NCI-H2196 (cell line): Measurements from ENCODE around the gene LLGL2.
"Not testable (repeated sequence)": the region's sequence is repeated elsewhere in the genome, so short reads cannot be mapped to it uniquely, and the experiment has no call there.

ENCODE experiments used
- DNase-seq: peaks from one replicate; lab custom pipeline; 2025; ENCODE audit not compliant: unreplicated experiment; lab: John Stamatoyannopoulos, UW

LLGL2 gene

DNA sequence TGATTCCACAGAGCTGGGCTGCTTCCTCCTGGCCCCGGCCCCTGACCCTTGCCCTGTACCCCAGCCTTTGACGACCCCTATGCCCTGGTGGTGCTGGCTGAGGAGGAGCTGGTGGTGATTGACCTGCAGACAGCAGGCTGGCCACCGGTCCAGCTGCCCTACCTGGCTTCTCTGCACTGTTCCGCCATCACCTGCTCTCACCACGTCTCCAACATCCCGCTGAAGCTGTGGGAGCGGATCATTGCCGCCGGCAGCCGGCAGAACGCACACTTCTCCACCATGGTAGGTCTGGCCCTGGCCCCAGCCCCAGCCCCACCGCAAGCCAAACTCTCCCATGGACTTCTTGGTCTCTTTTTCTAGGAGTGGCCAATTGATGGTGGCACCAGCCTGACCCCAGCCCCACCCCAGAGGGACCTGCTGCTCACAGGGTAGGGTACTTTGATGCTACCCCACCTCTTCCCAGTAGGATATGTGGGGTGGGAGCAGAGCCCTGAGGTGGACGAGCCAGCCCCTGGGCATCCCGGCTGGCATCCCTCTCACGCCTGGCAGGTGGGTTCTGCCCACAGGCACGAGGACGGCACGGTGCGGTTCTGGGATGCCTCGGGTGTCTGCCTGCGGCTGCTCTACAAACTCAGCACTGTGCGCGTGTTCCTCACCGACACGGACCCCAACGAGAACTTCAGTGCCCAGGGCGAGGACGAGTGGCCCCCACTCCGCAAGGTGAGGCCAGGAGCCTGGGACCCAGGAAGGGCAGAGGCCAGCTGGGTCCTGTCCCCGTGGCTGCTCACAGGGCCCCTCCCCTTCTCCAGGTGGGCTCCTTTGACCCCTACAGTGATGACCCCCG is 43.1 kb downstream of the LLGL2 start:
- DNase-seq = no peak

DNA sequence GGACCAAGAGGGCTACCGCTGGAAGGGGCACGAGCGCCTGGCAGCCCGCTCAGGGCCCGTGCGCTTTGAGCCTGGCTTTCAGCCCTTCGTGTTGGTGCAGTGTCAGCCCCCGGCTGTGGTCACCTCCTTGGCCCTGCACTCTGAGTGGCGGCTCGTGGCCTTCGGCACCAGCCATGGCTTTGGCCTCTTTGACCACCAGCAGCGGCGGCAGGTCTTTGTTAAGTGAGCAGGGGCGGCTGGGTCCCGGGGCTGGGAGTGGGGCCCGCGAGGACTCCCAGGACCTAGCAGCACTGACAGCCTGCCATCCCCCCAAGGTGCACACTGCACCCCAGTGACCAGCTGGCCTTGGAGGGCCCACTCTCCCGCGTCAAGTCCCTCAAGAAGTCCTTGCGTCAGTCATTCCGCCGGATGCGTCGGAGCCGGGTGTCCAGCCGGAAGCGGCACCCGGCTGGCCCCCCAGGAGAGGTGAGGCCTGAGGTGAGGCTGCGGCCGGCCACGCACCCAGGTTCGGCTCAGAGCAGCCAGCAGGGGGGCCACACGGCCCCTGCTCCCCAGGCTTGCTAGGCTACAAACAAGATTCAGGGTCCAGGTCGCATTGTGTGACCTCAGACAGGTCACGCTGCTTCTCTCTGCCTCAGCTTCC is 44.7 kb downstream of the LLGL2 start:
- DNase-seq = no peak

DNA sequence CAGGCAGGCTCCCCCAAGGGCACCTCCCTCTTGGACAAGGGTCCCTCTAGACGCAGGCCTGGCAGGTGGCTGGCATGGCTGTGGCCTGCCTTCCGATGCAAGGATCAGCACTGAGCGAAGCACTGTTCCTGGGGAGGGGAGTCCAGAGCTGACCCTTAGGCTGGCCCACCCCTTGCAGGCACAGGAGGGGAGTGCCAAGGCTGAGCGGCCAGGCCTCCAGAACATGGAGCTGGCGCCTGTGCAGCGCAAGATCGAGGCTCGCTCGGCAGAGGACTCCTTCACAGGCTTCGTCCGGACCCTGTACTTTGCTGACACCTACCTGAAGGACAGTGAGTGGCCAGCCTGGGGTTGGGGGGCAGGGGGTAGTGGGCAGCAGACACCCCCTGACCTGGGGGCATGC is 45.3 kb downstream of the LLGL2 start:
- DNase-seq = no peak

DNA sequence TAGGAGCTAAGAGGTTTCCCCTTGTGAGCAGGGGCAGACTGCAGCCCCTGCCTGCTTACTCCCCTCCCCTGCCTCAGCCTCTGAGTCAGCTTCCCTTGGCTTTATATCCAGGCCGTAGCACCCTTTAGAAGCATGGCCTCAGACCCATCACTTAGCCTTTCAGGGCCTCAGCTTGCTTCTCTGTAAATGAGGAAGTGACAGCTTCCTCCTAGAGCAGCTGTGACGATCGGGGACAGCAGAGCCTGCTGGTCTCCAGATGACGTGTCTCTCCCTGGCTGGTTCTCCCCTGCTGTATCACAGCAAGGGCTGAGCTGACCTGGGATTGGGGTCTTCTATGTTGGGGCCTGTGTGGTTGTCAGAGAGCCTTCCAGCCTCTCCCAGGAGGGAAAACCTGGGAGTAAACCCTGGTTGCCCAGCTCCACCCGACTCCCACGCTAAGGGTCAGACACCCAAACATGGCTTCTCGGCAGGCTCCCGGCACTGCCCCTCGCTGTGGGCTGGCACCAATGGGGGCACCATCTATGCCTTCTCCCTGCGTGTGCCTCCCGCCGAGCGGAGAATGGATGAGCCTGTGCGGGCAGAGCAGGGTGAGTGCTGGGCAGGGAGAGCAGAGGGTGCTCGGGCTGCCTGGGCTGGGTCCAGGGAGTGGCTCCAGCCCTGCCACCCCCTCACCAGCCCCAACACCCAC is 45.8 kb downstream of the LLGL2 start:
- DNase-seq = no peak

DNA sequence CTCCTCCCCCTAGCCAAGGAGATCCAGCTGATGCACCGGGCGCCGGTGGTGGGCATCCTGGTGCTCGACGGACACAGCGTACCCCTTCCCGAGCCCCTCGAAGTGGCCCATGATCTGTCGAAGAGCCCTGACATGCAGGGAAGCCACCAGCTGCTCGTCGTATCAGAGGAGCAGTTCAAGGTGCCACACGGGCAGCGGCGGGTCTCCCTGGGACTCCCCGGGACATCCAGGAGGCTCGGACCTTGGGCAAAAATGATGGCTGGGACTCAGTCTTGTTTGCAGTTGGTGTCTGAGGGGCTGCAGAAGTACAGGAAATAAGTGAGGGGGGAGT is 46.4 kb downstream of the LLGL2 start:
- no peak for DNase-seq

DNA sequence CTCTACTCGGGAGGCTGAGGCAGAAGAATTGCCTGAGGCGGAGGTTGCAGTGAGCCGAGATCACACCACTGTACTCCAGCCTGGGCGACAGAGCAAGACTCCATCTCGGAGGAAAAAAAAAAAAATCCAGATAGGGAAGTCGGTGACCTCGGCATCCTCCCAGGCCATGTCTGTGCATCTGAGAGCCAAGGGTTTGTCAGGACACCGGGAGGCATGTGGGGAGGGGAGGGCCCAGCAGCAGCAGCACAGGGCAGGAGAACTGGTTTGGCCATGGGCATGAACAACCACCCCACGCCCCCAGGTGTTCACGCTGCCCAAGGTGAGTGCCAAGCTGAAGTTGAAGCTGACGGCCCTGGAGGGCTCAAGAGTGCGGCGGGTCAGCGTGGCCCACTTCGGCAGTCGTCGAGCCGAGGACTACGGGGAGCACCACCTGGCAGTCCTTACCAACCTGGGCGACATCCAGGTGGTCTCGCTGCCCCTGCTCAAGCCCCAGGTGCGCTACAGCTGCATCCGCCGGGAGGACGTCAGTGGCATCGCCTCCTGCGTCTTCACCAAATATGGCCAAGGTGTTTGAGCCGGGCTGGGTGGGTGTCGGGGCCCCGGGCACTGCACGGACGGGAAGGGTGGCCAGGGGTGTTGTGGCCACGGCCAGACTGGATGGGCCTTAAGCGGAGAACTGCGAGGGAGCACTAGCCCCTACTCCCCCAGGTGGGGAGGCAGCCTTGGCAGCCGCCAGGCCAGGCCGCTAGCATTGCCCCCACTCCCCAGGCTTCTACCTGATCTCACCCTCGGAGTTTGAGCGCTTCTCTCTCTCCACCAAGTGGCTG is 47.4 kb downstream of the LLGL2 start:
- DNase-seq = no peak

DNA sequence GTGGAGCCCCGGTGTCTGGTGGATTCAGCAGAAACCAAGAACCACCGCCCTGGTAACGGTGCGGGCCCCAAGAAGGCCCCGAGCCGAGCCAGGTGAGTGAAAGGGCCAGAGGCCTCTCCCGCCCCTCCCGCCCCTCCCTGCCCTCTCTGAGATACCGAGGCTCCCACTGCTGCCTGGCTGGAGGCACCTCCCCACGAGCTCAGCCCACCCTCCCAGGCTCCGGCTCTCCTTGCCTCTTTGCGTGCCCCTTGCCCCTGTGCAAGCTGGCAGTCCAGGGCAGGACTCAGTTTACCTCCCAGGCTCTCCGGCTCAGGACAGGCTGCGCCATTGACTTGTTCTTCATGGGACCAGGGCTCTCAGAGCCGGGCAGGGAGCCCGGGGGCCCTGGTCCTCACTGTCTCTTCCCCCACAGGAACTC is 48.1 kb downstream of the LLGL2 start:
- DNase-seq = no peak

DNA sequence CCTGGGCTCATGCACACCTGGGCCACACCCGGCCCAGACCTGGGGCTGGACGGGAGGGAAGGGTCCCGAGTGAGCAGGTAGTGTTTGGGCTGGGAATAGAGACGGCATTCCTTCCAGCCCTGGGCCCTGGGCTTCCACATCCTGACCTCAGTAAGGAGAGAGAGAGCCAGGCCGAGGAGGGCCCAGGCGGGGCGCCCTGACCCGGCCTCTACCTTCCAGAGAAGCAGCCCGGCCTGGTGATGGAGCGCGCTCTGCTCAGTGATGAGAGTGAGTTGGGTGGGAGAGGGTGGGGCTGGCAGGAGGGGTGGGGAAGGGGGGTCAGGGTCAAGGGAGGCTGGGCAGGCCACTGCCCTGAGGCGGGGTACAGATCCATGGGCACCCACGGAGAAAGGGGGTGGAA is 48.5 kb downstream of the LLGL2 start:
- DNase-seq = no peak

DNA sequence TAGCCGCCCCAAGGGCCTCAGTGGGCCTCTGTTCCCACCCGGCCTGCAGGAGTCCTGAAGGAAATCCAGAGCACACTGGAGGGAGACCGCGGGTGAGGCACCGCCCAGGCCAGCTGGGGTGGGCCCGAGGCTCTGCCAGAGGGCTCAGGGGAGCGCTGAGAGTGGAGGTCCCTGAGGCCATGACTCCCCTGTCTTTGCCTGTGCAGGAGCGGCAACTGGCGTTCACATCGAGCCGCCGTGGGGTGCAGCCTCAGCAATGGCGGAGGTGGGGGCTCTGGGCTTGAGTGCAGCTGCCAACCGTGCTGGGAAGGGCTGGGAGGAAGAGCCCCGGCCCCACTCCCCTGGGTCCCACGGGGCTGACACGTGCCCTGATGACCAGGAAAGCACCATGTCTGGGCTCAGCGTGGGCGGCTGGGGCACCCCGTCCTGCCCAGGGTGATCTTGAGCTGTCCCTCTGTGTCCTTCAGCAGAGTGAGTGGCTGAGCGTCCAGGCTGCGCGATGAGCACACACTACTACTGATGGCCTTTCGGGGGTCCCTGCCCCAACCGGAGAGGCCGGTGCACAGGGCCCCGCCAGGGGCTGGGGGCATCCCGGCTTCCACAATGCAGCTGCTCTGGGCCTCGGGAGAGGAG is 49.0 kb downstream of the LLGL2 start:
- no peak for DNase-seq

DNA sequence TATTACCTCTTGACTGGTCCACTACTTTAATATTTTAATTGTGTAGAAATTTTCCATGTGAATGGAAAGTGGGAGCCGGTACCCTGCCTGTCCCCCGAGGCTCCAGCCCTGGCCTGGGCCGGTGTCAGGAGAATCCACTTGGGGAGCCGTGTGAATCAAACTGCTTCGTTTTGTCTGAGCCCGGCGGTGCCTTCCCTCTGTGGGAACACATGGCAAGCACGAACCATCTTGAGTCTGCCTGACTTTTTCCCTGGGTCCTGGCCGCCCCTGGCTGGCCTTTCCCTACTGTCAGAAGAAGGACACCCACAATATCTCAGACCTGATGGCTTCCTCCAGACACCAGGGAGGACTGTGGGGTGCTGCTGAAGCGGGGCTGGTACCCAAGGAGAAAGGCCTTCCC is 49.7 kb downstream of the LLGL2 start:
- DNase-seq = no peak

DNA sequence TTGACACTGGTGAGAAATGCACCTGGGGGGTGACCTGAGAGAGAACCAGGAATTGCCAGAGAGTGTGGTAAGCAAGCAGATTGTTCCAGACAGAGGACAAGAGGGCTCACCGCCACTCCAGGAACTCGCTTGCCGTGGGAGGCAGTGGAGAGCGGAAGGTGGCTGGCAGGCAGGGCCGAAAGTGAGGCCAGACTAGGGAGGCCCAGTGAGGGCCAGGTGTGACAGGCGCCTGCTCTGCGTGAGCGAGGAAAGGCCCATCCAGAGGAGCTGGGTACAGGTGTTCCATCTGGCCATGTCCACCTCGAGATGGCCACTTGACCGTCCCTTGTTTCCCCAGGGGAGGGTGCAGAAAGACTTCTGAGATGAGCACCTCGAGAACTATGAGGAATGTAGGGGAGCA is 50.2 kb downstream of the LLGL2 start:
- no peak for DNase-seq

DNA sequence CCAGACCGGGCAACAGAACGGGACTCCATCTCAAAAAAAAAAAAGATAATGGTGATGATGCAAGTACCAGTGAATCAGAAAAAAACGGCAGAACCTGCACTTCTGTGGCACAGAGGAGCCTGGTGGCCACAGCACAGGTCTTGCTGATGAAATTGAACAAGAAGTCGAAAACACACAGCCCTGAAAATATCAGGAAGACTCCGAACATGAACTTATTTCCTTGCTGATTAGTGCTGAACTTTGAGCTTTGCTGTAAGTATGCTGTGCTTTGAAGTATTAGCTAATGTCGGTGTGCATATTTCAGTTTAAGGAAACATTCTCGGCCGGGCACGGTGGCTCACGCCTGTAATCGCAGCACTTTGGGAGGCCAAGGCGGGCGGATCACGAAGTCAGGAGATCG is 51.2 kb downstream of the LLGL2 start:
- no peak for DNase-seq

DNA sequence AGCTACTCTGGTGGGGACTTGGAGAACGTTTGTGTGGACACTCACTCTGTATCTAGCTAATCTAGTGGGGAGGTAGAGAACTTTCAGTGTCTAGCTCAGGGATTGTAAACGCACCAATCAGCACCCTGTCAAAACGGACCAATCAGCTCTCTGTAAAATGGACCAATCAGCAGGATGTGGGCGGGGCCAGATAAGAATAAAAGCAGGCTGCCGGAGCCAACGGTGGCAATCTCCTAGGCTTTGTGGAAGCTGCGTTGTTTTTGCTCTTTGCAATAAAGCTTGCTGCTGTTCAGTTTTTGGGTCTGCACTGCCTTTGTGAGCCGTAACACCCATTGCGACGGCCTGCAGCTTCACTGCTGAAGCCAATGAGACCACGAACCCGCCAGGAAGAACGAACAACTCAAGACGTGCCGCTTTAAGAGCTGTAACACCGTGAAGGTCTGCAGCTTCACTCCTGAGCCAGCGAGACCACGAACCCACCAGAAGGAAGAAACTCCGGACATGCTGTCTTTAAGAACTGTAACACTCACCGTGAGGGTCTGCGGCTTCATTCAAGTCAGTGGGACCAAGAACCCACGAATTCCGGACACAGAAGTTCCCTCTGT is 55.7 kb downstream of the LLGL2 start:
- not testable (repeated sequence) for DNase-seq

DNA sequence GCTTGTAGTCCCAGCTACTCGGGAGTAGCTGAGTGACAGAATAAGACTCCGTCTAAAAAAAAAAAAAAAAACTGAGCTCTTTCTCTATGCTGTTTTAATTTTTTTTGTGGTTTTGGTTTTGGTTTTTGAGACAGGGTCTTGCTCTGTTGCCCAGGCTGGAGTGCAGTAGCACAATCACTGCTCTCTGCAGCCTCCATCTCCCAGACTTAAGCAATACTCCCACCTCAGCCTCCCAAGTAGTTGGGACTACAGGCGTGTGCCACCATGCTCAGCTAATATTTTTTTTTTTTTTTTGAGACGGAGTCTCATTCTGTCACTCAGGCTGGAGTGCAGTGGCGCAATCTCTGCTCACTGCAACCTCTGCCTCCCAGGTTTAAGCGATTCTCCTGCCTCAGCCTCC is 57.7 kb downstream of the LLGL2 start:
- DNase-seq = not testable (repeated sequence)

DNA sequence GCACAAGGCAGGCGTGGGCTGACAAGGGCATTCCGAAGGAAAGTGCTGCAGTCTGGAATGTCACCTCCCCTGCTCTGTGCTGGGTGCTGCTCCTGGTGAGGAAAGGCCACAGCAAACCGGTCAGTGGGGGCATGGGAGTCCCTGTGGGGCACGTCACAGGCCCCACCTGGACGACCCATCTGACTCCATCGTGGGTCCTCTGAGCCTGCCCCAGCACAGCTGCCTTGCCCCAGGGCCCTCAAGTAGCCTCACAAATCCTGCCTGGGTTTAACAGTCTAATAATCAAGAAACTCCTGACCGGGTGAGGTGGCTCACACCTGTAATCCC is 59.3 kb downstream of the LLGL2 start:
- no peak for DNase-seq

DNA sequence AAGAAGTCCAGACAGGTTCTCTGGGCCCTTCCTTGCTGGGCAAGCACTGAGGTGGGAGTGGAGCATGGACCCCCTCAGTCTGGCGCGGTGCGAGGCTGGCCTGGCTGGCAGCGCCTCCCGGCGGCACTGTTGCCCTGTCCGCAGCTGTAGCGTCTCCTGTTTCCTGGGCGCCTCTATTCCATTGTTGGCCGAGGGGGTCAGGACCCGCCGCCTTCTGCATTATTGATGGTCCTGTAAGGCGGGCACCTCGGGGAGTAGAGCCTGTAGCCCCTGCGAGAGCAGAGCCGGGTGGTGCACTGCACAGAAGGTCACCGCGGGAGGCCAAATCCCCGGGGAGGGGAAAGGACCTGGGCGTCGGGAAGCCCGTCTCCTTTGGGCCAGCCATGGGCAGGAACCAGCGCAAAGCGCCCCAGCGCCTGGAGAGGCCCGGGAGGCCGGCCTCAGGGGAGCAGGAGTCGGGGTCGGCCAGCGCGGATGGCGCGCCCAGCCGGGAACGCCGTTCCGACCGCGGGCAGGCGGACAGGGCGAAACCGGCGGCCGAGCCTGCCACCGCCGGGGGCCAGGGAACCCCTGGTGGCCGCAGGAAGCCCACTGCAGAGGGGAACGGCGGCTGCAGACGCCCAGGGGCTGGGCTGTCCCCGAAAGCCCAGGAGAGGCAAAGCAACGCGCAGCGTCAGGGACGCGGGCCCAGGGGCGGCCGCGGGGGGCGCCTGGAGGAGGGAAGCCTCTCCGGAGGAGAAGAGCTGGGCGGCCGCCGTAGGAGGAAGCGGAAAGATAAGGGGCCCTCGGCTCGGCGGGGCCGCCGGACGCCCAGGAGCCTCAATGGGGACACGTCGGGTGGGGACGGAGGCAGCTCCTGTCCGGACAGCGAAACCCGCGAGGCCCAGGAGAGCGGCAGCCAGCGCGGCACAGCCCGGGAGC is 62.4 kb downstream of the LLGL2 start, which contains the start of gene MYO15B:
Gene MYO15B, plus strand, starts transcription at position 126 of the 921 bp plus-strand sequence. Its CDS starts 258 bp downstream, at position 384.
- no peak for DNase-seq

DNA sequence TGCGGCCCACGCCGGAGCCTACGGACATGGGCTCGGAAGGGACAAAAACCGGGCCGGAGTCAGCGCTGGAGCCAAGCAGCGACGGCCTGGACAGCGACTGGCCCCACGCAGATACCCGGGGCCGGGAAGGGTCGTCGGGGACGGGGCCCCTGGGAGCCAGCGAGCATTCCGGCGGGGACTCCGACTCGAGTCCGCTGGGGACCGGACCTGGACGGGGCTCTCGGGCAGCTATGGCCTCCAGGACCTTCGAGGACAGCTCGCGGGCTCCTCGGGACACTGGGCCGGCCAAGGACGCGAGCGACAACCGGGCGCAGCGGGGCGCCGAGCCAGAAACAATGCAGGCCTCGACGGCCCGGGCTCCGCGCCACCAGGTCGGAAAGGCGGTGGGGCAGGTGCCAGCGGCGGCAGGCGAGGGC is 63.1 kb downstream of the LLGL2 start:
- DNase-seq = peak; percentile 67

DNA sequence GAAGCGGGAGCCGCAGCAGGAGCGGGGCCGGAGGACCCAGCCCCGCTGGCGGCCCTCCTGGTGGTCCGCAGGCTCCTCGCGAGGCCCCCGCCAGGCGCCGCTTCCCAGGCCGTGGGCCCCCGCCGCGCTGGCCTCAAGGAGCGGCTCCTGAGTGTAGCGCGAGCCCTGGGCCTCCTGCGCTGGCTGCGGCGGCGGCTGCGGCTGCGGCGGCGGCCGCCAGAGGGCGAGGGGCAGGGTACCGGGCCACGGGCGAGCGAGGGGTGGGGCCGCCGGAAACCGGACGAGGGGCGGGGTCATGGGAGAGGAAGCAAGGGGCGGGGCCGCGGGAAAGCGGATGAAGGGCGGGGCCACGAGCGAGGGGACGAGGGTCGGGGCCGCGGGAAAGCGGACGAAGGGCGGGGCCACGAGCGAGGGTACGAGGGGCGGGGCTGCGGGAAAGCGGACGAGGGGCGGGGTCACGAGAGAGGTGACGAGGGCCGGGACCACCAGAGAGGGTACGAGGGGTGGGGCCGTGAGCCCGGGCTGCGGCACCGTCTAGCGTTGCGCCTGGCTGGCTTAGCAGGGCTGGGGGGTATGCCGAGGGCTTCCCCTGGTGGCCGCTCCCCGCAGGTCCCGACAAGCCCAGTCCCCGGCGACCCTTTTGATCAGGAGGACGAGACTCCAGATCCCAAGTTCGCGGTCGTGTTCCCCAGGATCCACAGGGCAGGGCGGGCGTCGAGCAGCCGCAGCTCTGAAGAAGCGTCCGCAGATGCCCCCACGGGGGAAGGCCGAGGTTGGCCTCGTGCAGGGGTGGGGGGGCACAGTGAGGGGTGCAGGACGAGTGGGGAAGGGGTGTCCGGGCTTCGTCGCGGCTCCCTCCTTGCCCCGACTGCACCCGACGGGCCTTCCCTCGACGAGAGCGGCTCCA is 63.8 kb downstream of the LLGL2 start:
- DNase-seq = peak; percentile 93
